Pulmonary artery endothelial cell (primary cell): ENCODE measurements around the gene PNPLA7. TPM values are rescaled to one million over a fixed set of nuclear protein-coding genes. Genes with fewer than 3 reads are reported as not detected.
"Not testable (repeated sequence)": the region's sequence is repeated elsewhere in the genome, so short reads cannot be mapped to it uniquely, and the experiment has no call there.

Experiments
- DNase-seq: peaks from one replicate; pipeline ENCODE4 v3.0.0-alpha.2; 2011; ENCODE audit warnings: low read depth, low spot score
- total RNA-seq: library from RNA; depleted of rRNA; stranded (reverse); fragments of >200 nt; gene quantifications from 2 replicates; pipeline ENCODE4 v1.2.3, GENCODE V29; 2014

Gene PNPLA7
- total RNA-seq, 1 donor from 2014 or later: 0.20 TPM

- DNase-seq: no peak
These were observed 69.2 kb downstream of the PNPLA7 start for GRCh38 chr9:137480686-137481683.

DNA sequence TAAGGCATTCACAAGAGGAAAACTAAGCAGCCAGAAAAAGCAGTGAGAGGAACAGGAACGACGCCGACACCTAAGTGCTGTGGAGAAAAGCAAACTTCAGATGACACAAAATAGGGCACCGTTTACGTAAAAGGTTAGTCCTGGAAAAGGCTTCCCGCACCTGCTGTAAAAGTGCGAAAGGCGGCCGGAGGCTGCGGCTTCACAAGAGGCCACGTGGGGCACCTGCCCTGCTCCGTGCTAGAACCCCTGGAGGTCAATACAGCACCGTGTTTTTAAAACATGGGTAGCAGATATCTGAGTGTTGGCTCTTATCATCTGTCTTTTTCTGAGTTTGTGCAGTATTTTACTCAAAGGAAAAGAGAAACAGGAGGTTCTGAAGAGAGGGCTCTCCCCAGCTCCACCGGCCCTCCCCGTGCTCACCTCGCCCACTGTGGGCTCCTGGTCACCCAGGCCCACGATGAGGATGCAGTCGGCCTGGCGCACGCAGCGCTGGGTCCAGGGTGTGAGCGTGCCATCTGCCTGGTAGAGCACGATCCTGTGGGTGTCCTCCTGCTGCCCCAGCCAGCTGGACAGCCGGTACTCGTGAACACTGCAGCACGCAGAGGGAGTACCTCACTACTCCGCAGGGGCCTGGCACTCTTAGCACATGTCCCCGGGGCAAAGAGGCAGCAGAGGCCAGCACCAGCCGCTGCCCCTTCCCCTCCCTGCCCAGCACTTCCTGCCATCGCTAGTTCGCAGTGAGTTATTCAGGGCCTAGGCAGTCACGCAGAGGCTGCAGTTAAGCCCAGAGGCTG lies 70.1 kb downstream of the PNPLA7 start:
- DNase-seq: no peak

GRCh38 chr9:137478962-137479861 lies 71.0 kb downstream of the PNPLA7 start:
- no peak for DNase-seq

DNA sequence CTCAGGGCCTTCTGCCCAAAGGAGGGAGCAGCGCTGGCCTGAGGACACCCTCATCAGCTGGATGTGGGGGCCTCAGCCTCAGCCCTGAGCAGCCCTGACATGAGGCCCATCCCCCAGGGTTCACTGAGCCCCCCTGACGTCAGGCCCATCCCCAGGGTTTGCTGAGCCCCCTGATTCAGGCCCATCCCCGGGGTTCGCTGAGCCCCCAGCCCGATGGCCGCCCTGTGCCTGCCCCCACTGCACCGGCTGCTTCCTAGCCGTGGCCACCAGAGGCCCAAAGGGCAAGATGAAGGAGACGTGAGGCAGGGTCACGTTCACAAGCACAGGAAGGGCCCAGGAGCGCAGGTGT lies 71.6 kb downstream of the PNPLA7 start:
- DNase-seq: no peak

- DNase-seq: no peak
These were observed 72.2 kb downstream of the PNPLA7 start for GRCh38 chr9:137477778-137478612.

DNA sequence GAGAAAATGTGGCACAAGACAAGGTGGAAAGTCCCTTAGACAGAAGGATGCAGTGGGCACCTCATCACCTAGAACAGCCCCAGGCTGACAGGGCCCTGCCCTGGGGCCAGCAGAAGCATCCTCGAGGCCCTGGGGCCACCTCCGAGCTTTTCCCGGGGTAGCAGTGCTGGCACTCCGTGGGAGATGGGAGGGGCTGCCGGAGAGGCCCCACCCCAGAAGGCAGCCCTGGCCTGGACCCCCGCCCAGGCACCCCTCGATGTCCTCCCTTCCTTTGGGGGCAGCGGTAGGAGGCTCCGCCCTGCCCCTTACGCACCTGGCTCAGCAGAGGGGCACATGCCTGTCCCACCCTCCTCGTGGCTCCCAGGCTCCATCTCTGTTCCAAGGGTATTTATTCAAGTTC lies 73.3 kb downstream of the PNPLA7 start:
- DNase-seq: no peak

DNA sequence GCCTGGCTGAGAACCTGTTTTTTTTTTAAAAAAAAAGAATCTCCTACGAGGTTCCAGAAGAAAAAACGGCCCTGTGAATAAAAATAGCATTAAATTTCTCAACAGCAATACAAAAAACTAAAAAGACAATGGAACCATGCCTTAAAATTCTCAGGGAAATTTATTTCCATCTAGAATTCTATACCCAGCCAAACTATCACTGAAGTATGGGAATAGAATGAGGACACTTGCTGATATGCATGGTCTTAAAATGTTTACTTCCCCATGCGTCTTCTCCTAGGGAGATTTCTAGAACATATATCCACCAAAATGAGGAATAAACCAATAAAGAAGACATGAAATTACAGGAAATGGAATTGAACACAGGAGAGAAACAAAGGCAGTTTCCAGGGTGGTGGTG lies 74.5 kb downstream of the PNPLA7 start:
- no peak for DNase-seq

- no peak for DNase-seq
These were observed 75.9 kb downstream of the PNPLA7 start for GRCh38 chr9:137474271-137474670.

DNA sequence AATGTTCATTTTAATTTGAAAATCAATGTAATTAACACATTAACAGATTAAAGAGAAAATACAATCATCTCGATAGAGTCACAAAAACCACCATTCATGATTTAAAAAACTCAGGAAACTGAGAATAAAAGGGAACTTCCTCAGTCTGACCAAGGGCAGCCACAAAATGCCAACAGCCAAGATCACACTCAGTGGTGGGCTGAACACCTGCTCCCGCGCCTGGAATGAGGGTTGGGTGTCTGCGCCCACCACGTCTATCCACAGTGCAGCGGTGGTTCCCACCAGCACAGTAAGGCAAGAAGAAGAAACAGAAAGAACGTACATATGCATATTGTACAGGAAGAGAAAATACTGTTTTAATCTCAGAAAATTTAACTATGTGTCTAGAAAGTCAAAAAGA lies 79.4 kb downstream of the PNPLA7 start:
- no peak for DNase-seq

- no peak for DNase-seq
These were observed 82.3 kb downstream of the PNPLA7 start for GRCh38 chr9:137467896-137468295.

DNA sequence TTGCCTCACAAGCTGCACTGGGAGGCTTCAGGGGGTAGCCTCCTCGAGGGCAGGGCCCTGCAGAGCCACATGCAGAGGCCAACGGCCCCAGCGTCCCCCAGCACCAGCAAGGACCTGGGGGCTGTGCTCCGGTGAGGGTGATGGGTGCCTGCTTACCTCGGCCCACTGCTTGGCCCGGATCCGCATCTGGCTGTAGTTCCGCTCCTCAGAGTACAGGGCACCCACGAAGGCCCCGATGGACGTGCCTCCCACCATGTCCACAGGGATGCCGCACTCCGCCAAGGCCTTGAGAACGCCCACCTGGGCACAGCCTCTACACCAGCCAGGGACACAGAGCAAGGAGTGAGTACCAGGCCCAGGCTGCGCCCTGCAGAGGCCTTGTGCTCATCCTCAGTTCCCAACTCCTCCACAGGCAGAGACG lies 83.0 kb downstream of the PNPLA7 start:
- no peak for DNase-seq

DNA sequence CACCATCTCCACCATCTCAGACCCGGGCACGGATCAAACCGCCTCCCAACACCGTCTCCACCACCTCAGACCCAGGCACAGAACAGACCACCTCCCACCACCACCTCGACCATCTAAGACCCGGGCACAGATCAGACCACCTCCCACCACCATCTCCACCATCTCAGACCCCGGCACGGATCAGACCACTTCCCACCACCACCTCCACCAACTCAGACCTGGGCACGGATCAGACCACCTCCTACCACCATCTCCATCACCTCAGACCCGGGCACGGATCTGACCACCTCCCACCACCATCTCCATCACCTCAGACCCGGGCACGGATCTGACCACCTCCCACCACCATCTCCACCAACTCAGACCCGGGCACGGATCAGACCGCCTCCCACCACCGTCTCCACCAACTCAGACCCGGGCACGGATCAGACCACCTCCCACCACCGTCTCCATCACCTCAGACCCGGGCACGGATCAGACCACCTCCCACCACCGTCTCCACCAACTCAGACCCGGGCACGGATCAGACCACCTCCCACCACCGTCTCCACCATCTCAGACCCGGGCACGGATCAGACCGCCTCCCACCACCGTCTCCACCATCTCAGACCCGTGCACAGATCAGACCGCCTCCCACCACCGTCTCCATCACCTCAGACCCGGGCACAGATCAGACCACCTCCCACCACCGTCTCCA lies 83.7 kb downstream of the PNPLA7 start:
- DNase-seq: not testable (repeated sequence)

DNA sequence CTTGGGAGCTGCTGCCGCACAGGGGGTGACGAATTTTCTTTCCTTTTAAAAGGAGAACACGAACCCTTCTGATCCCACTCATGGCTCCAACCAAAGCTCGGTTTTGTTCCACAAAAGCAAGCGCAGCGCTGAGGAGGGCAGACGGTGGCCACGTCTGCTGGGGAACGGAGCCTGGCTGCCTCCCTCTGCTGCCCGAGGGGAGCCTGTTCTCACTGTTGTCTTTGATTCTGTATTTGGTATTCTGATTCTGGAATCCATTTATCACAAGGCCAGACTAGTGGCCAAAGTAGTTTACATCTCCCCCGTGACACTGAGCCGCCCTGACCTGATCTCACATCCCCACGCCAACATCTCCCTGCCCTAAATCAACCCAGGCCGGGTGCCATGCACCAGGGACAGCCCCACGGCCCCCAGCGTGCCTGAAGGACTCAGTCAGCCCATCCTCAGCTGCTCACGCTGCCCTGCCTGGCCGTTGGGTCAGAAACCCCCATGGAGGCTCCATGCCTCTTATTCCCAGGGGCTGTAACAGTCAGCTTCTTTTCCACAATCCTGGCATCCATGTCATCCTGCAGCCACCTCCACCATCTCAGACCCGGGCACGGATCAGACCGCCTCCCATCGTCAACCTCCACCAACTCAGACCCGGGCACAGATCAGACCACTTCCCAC lies 84.3 kb downstream of the PNPLA7 start:
- DNase-seq: no peak

DNA sequence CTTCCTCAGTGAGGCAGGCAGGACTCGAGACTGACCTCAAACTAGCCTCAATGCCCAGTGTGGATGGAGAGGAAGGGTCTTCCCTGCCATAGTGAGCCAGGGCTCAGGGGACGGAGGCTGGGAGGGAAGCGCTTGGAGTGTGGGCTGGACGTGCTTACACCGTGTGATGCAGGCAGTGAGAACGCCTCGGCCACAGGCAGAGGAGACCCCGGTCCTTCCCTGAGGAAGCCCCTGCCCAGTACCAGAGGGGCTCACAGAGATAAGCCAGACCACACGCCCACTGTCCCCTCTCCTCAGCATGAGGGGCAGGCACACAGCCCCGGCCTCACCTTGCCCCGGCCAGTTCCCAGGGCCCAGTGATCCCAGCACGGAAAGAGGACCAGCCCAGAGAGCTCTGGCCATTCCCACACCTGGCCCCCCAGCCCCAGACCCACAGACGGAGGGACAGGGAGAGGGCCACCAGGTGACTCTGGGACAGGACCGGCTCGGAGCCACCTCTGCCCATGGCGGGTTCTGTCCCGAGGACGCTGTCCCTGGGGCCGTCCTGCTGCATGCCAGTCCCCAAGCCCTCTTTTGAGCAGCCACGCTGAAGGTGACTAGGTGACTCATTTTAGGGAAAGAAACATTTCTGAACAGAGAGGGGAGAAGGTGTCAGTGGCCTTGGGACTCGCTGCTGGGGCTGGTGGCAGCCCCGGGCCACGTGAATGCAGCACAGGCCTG lies 85.0 kb downstream of the PNPLA7 start:
- no peak for DNase-seq

- DNase-seq: no peak
These were observed 85.8 kb downstream of the PNPLA7 start for GRCh38 chr9:137464291-137464999.

DNA sequence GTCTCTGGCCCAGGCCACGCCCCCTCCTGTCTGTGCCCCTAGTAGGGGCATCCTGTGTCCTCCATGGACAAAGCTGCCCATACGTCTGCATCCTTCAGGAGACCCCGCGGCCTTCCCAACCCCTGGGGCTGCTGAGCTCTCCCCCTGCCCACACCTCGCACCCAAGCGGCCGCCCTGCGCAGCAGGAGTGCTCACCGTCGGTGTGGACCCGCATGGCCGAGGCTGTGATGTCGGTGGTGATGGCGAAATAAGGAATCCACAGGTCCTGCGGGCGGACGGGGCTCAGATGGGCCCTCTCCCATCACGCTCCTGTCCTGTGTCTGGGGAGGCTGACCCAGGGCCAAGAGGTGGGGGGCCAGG lies 86.3 kb downstream of the PNPLA7 start:
- DNase-seq: no peak

DNA sequence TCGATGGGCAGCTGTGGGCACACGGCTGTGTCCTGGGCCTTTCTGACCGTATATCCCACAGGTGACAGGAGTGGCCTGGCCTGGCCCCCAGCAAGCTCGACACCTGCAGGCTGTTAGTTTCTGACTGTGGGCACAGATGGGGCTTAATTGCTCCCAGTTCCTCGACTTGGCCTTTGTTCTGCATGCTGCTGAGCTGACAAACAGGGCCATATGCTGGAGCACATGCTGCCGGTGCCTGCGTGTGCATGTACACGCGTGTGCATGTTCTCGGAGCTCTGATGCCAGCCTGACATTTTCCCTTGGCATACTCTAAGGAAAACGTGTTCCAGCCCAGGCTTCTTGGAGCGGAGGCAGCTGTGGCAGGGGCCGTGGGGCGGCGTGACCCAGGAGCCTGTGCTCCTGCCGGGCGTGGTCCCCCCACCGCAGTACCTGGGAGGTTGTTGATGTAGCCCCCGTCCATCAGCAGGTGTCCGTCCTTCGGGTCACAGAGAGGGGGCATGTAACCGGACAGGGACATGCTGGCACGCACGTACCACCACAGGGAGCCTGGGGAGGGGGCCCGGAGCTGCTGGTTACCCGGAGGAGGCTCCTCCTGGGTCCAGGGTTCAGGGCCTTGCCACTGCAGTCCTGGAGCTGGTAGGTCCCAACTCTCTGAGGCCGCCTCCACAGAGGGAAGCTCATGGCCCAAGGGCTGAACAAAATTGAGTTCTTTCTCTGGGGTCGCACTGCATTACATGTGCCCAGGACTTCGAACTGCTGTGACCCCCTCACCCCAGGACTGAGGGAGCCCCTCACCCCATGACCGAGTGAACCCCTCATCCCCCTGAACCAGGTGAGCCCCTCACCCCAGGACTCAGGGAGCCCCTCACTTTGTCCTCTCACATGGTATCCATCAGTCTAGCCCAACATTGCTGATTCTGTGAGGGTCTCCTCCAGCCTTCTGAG lies 86.9 kb downstream of the PNPLA7 start:
- no peak for DNase-seq
